Upper lobe of left lung (tissue), 6 donors: Measurements from ENCODE around the gene MYEOV. TPM values are rescaled to one million over a fixed set of nuclear protein-coding genes. Genes with fewer than 3 reads are reported as not detected.

ENCODE experiments used
- ATAC-seq, 2 donors: fragments of 200-7000 bp; cut with Tn5 transposase; one replicate each; pipeline ENCODE4 v1.9.1; 2022; ENCODE audit warnings: mild to moderate bottlenecking in 2 of 2, moderate library complexity in 2 of 2; ENCODE audit not compliant: low FRiP score in 2 of 2
- DNase-seq, 2 donors: peaks; one replicate each; pipeline ENCODE4 v3.0.0-alpha.2; 2019 to 2020
- H3K27ac ChIP-seq, 4 donors: fragments of 200-600 bp; sonication (generic); one replicate each; pipeline ENCODE4 v1.5.1; 2016 to 2019
- H3K27me3 ChIP-seq, 4 donors: fragments of 200-600 bp; sonication (generic); one replicate each; pipeline ENCODE4 v1.5.1; 2017 to 2019
- H3K36me3 ChIP-seq, 4 donors: fragments of 200-600 bp; sonication (generic); one replicate each; pipeline ENCODE4 v1.5.1; 2016 to 2019
- H3K4me1 ChIP-seq, 4 donors: fragments of 200-600 bp; sonication (generic); one replicate each; pipeline ENCODE4 v1.5.1; 2018 to 2019
- H3K4me3 ChIP-seq, 4 donors: fragments of 200-600 bp; sonication (generic); one replicate each; pipeline ENCODE4 v1.5.1; 2017 to 2019; ENCODE audit warnings: mild to moderate bottlenecking in 2 of 4, moderate library complexity in 1 of 4
- H3K9me3 ChIP-seq, 4 donors: fragments of 200-600 bp; sonication (generic); one replicate each; pipeline ENCODE4 v1.5.1; 2018 to 2019
- EP300 ChIP-seq, 4 donors: sonication (generic); formaldehyde crosslinking; IDR thresholded peaks; one replicate each; pipeline ENCODE4 v1.5.1; 2017; ENCODE audit warnings: antibody characterized with exemption in 4 of 4, control low read depth in 2 of 4
- POLR2A ChIP-seq, 4 donors: fragments of 450-650 bp; IDR thresholded peaks; one replicate each; pipeline ENCODE4 v1.5.1; 2016 to 2017; ENCODE audit warnings: antibody characterized with exemption in 4 of 4, mild to moderate bottlenecking in 2 of 4
- POLR2AphosphoS5 ChIP-seq, 2 donors: sonication (generic); formaldehyde crosslinking; IDR thresholded peaks; one replicate each; pipeline ENCODE4 v1.5.1; 2017; ENCODE audit warnings: antibody characterized with exemption in 2 of 2
- WGBS, 2 donors: methylation state at CpG; one replicate each; pipeline ENCODE4 v1.1.5; 2017 to 2018; 5-methylcytosine and 5-hydroxymethylcytosine counted together
- total RNA-seq, 6 donors: library from RNA; depleted of rRNA in 4 of 6; stranded (reverse); fragments of >200 nt in 4 of 6; gene quantifications; one replicate each; pipeline versions ENCODE4 v1.1.0 to v1.2.1, GENCODE V29; 2016 to 2021
- TF ChIP-seq, protein P1 (sequence below), 6 experiments: fragments of 450-650 bp in 4 of 6; fragments of 200-600 bp in 2 of 6; sonication (generic) in 2 of 6; IDR thresholded peaks; one replicate each; pipeline ENCODE4 v1.5.1; 2016 to 2019; ENCODE audit warnings: antibody characterized with exemption in 6 of 6
- donor health status: DM: no; HTN: no; CAD: no; lungs with moderate emphysema.
- donor health status: DM: no; HTN: yes; CAD: no; lungs with severe emphysema.

Gene MYEOV
- total RNA-seq, 6 donors from 2014 or later, result 0.30 to 0.98 (median 0.77) TPM; not detected in 2

- Histone ChIP-seq H3K27me3 (no peaks in the 10 kb centered on the region), H3K27ac (no peak overlapping the region), H3K4me3 (no peak overlapping the region), H3K9me3 (no peaks in the 10 kb centered on the region), H3K4me1 (peaks cover 0 to 8% (median 4%) of the 10 kb centered on the region in 4 donors), H3K36me3 (no peaks in the 10 kb centered on the region)
- WGBS, 2 donors, result 83 to 87% methylated on average over 9 to 10 of the region's 10 CpGs
- ATAC-seq (no peak), DNase-seq (no peak)
- TF ChIP-seq POLR2A (IDR thresholded peaks at IDR 0.05) (no peak), EP300 (IDR thresholded peaks at IDR 0.05) (no peak), POLR2AphosphoS5 (IDR thresholded peaks at IDR 0.05) (no peak)
- TF ChIP-seq, protein P1, sequence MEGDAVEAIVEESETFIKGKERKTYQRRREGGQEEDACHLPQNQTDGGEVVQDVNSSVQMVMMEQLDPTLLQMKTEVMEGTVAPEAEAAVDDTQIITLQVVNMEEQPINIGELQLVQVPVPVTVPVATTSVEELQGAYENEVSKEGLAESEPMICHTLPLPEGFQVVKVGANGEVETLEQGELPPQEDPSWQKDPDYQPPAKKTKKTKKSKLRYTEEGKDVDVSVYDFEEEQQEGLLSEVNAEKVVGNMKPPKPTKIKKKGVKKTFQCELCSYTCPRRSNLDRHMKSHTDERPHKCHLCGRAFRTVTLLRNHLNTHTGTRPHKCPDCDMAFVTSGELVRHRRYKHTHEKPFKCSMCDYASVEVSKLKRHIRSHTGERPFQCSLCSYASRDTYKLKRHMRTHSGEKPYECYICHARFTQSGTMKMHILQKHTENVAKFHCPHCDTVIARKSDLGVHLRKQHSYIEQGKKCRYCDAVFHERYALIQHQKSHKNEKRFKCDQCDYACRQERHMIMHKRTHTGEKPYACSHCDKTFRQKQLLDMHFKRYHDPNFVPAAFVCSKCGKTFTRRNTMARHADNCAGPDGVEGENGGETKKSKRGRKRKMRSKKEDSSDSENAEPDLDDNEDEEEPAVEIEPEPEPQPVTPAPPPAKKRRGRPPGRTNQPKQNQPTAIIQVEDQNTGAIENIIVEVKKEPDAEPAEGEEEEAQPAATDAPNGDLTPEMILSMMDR (IDR thresholded peaks at IDR 0.05), result no peak
These were observed 10.5 kb upstream of the MYEOV start for GRCh38 chr11:69283446-69283845.

DNA sequence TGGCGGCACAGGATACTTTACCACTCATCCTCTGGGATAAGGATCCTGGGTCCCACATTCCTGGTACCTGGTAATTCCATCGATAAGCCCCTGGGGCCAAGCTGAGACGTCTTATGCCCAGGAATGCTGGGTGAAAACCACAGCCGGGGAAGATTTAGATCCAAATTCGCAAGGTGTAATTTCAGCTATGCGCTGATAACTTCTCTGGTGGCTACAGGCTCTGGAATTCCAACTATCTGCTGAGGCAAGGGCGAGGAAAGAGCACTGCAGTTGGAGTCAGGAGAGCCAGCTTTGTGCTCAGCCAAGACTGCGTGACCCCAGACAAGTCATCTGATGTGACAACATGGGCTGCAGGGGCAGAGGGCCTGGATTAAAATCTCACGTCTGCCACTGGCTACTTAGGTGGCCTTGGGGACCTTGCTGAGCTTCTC, 9.9 kb upstream of the MYEOV start:
- H3K36me3 ChIP-seq, result no peaks in the 10 kb centered on the region
- no peak for TF ChIP-seq POLR2AphosphoS5 (IDR thresholded peaks at IDR 0.05)
- no peak for TF ChIP-seq EP300 (IDR thresholded peaks at IDR 0.05)
- TF ChIP-seq, protein P1 (IDR thresholded peaks at IDR 0.05), result no peak
- no peak for TF ChIP-seq POLR2A (IDR thresholded peaks at IDR 0.05)
- DNase-seq (no peak), ATAC-seq (no peak)
- WGBS, 2 donors, result 85 to 100% methylated on average over 3 to 9 of the region's 9 CpGs
- no peak overlapping the region for H3K4me3 ChIP-seq
- peaks cover 0 to 14% (median 8%) of the 10 kb centered on the region in 4 donors for H3K4me1 ChIP-seq
- H3K9me3 ChIP-seq, result no peaks in the 10 kb centered on the region
- H3K27me3 ChIP-seq, result no peaks in the 10 kb centered on the region
- H3K27ac ChIP-seq, result no peak overlapping the region

DNA sequence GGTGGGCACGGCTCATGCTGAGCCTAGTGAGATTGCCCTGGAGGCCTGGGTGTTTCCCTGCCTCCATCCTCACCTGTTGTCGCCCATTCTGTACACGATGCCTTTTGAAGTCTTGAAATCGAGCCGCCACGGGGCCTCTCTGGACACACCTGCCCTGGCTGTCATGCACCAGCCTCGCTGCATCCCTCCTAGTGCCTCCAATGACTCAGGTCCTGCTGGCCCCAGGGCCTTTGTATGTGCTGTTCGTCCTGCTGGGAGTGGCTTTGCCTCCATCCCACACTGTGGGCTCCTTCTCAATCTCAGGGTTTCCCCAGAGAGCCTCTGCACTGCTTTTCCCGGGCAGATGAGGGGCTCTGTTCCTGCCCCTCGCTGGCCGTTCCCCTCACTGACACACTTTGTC, 8.9 kb upstream of the MYEOV start:
- ATAC-seq (no peak), DNase-seq (no peak)
- TF ChIP-seq POLR2AphosphoS5 (IDR thresholded peaks at IDR 0.05) (no peak), EP300 (IDR thresholded peaks at IDR 0.05) (no peak), POLR2A (IDR thresholded peaks at IDR 0.05) (no peak)
- TF ChIP-seq, protein P1 (IDR thresholded peaks at IDR 0.05), result no peak
- Histone ChIP-seq H3K27ac (no peak overlapping the region), H3K27me3 (no peaks in the 10 kb centered on the region), H3K9me3 (no peaks in the 10 kb centered on the region), H3K4me1 (peaks cover 0 to 15% (median 9%) of the 10 kb centered on the region in 4 donors), H3K36me3 (no peaks in the 10 kb centered on the region), H3K4me3 (no peak overlapping the region)
- 92 to 98% methylated on average over 11 of the region's 11 CpGs for WGBS, 2 donors

DNA sequence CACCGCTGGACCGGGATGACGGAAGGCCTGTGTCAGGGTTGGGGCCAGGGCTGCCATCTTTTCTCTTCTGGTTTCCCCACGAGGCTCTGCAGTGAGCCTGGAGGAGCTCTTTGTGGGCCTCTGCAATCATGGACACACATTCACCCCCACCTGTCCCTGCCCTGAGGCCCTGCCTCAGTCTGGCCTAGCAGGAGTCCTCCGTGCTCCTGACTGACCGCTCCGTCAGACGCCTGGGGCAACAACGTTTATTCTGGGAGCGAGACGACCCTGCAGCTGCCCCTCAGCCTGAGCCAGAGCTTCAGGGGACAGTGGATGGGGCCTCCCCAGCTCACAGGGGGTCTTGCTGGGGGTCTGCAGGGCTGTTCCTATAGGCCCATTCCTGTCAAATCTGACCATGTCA, 8.2 kb upstream of the MYEOV start:
- H3K36me3 ChIP-seq, result no peaks in the 10 kb centered on the region
- no peak overlapping the region for H3K4me3 ChIP-seq
- no peaks in the 10 kb centered on the region for H3K27me3 ChIP-seq
- H3K27ac ChIP-seq, result no peak overlapping the region
- ATAC-seq, result no peak
- no peaks in the 10 kb centered on the region for H3K9me3 ChIP-seq
- 91 to 96% methylated on average over 5 to 11 of the region's 11 CpGs for WGBS, 2 donors
- TF ChIP-seq EP300 (IDR thresholded peaks at IDR 0.05) (no peak), POLR2A (IDR thresholded peaks at IDR 0.05) (no peak), POLR2AphosphoS5 (IDR thresholded peaks at IDR 0.05) (no peak)
- TF ChIP-seq, protein P1 (IDR thresholded peaks at IDR 0.05), result no peak
- no peak for DNase-seq
- peaks cover 0 to 15% (median 8%) of the 10 kb centered on the region in 4 donors for H3K4me1 ChIP-seq
